ENCODE data around the gene MYCN.

The MYCN gene

DNA sequence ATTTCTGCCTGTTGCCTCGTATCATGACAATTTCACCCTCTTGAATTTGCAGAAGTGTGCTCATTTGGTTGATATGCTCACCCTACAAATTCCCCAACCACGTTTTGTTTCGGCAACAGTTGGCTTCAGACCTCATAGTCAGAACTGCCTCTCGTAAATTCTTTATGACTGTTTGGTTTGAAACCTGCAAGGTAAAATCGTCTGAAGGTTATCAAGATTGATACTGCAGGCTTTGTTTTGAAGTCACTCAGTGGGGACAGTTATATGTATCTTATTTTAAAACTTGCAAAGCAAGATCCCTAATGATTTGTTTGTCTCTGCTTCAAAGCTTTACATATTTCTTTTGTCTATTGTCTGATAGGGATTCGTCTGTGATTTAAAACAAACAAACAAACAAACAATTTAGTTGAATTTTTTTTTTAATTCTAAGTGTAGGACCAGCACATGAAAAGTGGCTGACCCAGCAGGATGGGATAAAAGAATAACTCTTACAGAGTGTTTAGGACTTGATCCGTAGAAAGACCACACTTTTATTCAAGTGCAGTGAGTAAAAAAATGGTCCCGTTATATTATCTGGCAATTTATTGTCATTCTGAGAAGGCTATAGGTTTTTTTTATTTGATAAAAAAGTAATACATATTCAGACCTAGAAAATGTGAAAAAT is 45.7 kb upstream of the MYCN start:
- no peak overlapping the region for H3K4me3 ChIP-seq (replicated peaks in 1 of 2; ENCODE audit: low read depth in 2 of 2, low read length in 2 of 2)
- no peak for DNase-seq (ENCODE audit: low read depth in 2 of 2)
- TF ChIP-seq, protein P1, sequence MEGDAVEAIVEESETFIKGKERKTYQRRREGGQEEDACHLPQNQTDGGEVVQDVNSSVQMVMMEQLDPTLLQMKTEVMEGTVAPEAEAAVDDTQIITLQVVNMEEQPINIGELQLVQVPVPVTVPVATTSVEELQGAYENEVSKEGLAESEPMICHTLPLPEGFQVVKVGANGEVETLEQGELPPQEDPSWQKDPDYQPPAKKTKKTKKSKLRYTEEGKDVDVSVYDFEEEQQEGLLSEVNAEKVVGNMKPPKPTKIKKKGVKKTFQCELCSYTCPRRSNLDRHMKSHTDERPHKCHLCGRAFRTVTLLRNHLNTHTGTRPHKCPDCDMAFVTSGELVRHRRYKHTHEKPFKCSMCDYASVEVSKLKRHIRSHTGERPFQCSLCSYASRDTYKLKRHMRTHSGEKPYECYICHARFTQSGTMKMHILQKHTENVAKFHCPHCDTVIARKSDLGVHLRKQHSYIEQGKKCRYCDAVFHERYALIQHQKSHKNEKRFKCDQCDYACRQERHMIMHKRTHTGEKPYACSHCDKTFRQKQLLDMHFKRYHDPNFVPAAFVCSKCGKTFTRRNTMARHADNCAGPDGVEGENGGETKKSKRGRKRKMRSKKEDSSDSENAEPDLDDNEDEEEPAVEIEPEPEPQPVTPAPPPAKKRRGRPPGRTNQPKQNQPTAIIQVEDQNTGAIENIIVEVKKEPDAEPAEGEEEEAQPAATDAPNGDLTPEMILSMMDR (IDR thresholded peaks at IDR 0.05; ENCODE audit: low read depth, low read length): no peak

DNA sequence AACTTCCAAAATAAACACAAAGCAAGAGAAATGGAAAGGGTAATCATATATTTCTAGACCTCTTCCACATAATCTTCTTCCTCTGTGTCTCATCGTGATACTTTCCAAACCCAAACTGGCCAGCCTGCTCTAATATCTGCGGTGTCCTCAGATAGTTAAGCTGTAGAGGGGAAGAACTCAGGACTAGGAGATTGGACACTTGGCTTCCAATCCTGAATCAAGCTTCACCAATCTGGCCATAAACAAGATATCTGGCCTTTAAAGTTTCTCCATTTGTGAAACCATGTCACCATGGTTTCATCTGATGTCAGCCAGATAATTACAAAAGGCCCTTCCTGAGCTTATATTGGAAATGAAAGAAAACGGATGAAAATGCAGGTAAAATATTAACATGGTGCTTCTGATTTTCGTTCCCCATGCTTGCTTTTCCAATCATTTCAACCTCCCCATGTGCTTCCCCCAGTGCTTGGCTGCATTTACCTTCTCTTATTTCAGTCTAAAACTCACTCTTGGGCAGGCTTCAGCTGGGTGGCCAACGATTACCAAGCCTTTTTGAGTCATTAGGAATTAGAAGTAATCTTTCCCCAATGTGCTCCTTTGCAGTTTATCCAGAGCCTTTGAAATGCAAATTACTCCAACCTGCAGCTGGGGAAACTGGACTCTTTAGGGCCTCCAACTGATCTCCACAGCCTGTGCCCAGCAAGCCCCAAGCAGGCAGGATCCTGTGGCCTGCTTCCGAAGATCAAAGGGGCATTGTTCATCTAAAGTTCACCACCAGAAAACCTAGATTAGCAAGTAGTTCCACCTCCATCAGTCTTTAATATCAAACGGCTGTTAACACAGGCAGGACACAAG is 44.5 kb upstream of the MYCN start:
- DNase-seq (ENCODE audit: low read depth in 2 of 2): no peak
- TF ChIP-seq, protein P1 (IDR thresholded peaks at IDR 0.05; ENCODE audit: low read depth, low read length): no peak
- no peak overlapping the region for H3K4me3 ChIP-seq (replicated peaks in 1 of 2; ENCODE audit: low read depth in 2 of 2, low read length in 2 of 2)

DNA sequence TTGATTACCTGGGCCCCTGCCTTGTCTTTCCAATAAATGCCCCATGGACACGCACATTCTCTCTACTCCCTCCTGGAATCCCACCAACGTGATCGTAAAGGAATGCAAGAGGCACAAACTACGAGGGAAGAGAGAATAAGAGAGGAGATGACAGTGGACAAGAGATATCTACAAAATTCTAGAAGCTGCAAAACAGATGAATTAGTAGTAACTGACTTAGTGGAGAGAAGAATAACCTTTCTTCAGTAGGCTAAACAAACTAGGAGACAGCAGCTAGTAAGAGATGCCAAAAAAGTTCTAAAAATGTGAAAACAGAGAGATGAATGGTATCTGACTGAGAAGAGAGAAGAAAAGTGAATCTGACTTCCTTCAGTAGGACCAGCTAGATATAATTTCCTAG is 43.5 kb upstream of the MYCN start:
- H3K4me3 ChIP-seq (replicated peaks in 1 of 2; ENCODE audit: low read depth in 2 of 2, low read length in 2 of 2): no peak overlapping the region
- TF ChIP-seq, protein P1 (IDR thresholded peaks at IDR 0.05; ENCODE audit: low read depth, low read length): no peak

DNA sequence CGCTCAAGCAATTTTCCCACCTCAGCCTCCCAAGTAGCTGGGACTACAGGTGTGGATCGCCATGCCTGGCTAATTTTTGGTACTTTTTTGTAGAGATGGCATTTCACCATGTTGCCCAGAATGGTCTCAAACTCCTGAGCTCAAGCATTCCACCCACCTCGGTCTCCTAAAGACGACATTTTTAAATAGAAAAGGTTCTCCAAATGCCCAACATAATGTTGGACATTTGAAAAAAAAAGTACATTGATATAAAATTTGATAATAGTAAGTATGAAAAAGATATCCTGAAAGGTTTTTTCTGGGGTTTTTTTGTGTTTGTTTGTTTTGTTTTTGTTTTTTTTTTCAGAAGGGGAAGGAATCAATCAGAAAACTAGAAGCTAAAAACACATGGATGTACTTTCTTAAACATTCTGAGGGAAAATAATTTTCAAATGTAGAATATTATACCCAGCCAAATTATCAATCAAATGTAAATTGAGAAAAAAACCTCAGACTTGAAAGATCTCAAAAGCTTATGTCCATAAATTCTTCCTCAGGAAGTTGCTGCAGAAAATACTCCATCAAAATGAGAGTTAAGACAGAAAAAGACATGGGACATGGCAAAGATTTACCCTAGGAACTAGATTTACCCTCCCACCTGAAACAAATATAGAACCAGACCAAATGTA is 42.8 kb upstream of the MYCN start:
- no peak for DNase-seq (ENCODE audit: low read depth in 2 of 2)
- TF ChIP-seq, protein P1 (IDR thresholded peaks at IDR 0.05; ENCODE audit: low read depth, low read length): no peak
- no peak overlapping the region for H3K4me3 ChIP-seq (replicated peaks in 1 of 2; ENCODE audit: low read depth in 2 of 2, low read length in 2 of 2)

More for the DNA sequence above, 43.5 kb upstream of the MYCN start:
- no peak for DNase-seq (ENCODE audit: low read depth in 2 of 2)

DNA sequence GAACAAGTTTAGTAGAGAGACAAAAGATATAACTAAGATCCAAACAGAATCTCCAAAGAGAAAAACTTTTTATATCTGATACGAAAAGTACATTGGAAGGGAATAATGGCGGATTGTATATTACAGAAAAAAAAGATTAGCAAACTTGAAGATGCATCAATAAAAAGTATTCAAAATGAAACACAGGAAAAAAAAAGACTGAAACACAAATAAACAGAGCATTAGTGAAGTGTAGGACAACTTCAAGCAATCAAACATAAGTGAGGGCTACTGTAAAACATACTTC is 41.1 kb upstream of the MYCN start:
- no peak overlapping the region for H3K4me3 ChIP-seq (replicated peaks in 1 of 2; ENCODE audit: low read depth in 2 of 2, low read length in 2 of 2)
- no peak for DNase-seq (ENCODE audit: low read depth in 2 of 2)
- TF ChIP-seq, protein P1 (IDR thresholded peaks at IDR 0.05; ENCODE audit: low read depth, low read length): no peak

DNA sequence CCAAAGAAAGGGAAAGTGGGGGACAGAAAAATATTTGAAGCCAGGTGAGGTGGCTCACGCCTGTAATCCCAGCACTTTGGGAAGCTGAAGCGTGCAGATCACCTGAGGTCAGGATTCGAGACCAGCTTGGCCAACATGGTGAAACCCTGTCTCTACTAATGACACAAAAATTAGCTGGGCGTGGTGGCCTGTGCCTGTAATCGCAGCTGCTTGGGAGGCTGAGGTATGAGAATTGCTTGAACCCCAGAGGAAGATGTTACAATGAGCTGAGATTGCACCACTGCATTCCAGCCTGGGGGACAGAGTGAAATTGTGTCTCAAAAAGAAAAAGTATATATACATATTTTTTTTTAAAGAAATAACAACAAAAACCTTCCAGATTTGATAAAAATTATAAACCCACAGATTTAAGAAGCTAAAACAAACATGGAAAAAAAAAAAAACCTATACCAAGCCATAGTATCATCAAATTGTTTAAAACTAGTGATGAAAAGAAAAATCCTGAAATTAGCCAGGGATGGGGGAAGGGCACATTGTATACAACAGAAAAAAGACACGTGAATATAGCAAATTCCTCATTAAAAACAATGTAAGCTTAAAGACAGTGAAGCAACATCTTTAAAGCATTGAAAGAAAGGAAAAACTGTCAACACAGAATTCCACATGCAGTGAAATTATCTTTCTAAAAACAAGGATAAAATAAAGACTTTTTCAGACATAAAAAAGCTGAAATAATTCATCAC is 40.4 kb upstream of the MYCN start:
- TF ChIP-seq, protein P1 (IDR thresholded peaks at IDR 0.05; ENCODE audit: low read depth, low read length): no peak
- no peak overlapping the region for H3K4me3 ChIP-seq (replicated peaks in 1 of 2; ENCODE audit: low read depth in 2 of 2, low read length in 2 of 2)

More for the DNA sequence above, 40.4 kb upstream of the MYCN start:
- DNase-seq (ENCODE audit: low read depth in 2 of 2): no peak

Measured in cardiac fibroblast (primary cell).